Glomerular visceral epithelial cell (primary cell): Measurements from ENCODE around the gene CDHR1.
"Not testable (repeated sequence)": the region's sequence is repeated elsewhere in the genome, so short reads cannot be mapped to it uniquely, and the experiment has no call there.

Experiments
- DNase-seq: peaks from one replicate; pipeline ENCODE4 v3.0.0-alpha.2; 2016; ENCODE audit errors: extremely low spot score

The CDHR1 gene

GRCh38 chr10:84175436-84175835 lies 18.9 kb upstream of the CDHR1 start:
- DNase-seq, result no peak

- DNase-seq, result no peak
Observed at GRCh38 chr10:84176351-84176750, 18.0 kb upstream of the CDHR1 start.

- no peak for DNase-seq
Observed at GRCh38 chr10:84176836-84177474, 17.4 kb upstream of the CDHR1 start.

GRCh38 chr10:84177541-84178141 lies 16.7 kb upstream of the CDHR1 start:
- no peak for DNase-seq

GRCh38 chr10:84178160-84178609 lies 16.2 kb upstream of the CDHR1 start:
- no peak for DNase-seq

GRCh38 chr10:84179059-84179710 lies 15.2 kb upstream of the CDHR1 start:
- peak; percentile 92 for DNase-seq

- not testable (repeated sequence) for DNase-seq
Observed at GRCh38 chr10:84180386-84180785, 14.0 kb upstream of the CDHR1 start.

- no peak for DNase-seq
Observed at GRCh38 chr10:84181631-84182030, 12.7 kb upstream of the CDHR1 start.

GRCh38 chr10:84184517-84184916 lies 9.8 kb upstream of the CDHR1 start:
- no peak for DNase-seq

GRCh38 chr10:84185526-84186175 lies 8.7 kb upstream of the CDHR1 start:
- DNase-seq, result no peak

GRCh38 chr10:84188815-84189214 lies 5.5 kb upstream of the CDHR1 start:
- DNase-seq, result no peak

- DNase-seq, result no peak
Observed at GRCh38 chr10:84190621-84191020, 3.7 kb upstream of the CDHR1 start.

GRCh38 chr10:84191106-84191505 lies 3.2 kb upstream of the CDHR1 start:
- no peak for DNase-seq

GRCh38 chr10:84193327-84193726 lies 1.0 kb upstream of the CDHR1 start:
- DNase-seq, result no peak

GRCh38 chr10:84193846-84194423 lies 402 bp upstream of the CDHR1 start:
- DNase-seq, result no peak

GRCh38 chr10:84195044-84195830 lies 900 bp downstream of the CDHR1 start:
- DNase-seq, result no peak

GRCh38 chr10:84196083-84196482 lies 1.7 kb downstream of the CDHR1 start:
- DNase-seq, result no peak

GRCh38 chr10:84196941-84197340 lies 2.6 kb downstream of the CDHR1 start:
- peak; percentile 13 for DNase-seq

GRCh38 chr10:84197643-84198042 lies 3.3 kb downstream of the CDHR1 start:
- no peak for DNase-seq

- DNase-seq, result no peak
Observed at GRCh38 chr10:84198206-84198915, 4.0 kb downstream of the CDHR1 start.
